Measurements from ENCODE around the gene KCNK4. TPM values are rescaled to one million over a fixed set of nuclear protein-coding genes. Genes with fewer than 3 reads are reported as not detected.

Gene KCNK4
- total and polyA plus RNA-seq, 2 donors (not counting 3 experiments of a cell fraction or from before 2014, with no cell fraction given), result 0.06 to 0.44 TPM

GRCh38 chr11:64331569-64332371 is 40.7 kb downstream of the KCNK4 start:
- no peak overlapping the region for H3K4me2 ChIP-seq (ENCODE audit: insufficient read depth, low read length)
- POLR2A ChIA-PET, result interaction anchor here (0.5 to 1.2 kb wide), 2 partner anchors 14 to 331 kb away, joined by 3 to 6 read pairs; partner anchors contain the start of genes PRDX5 and TRMT112
- FAIRE-seq, result peak; percentile 83

More at GRCh38 chr11:64331569-64332371, 40.7 kb downstream of the KCNK4 start:
- dilution Hi-C loops (cut with MboI; ENCODE audit: extremely low pct_ligation_motif_present, low sequenced_read_pairs), result no loop called here
- Histone ChIP-seq H3K9me1 (replicated peaks; ENCODE audit: control insufficient read depth, extremely low read depth, insufficient read depth, low read length) (no peaks in the 10 kb centered on the region), H3K4me3 (replicated peaks in 1 of 3; ENCODE audit: insufficient read depth in 1 of 3, low read depth in 1 of 3, low read length in 3 of 3) (no peak overlapping the region), H4K20me1 (replicated peaks; ENCODE audit: control insufficient read depth, extremely low read depth, insufficient read depth, low read length) (no peaks in the 10 kb centered on the region), H3K79me2 (ENCODE audit: control insufficient read depth, insufficient read depth, low read length) (no peaks in the 10 kb centered on the region), H3K4me1 (ENCODE audit: control insufficient read depth, extremely low read depth, insufficient read depth, low read length) (peaks cover 3% of the 10 kb centered on the region), H3K9me3 (replicated peaks; ENCODE audit: control insufficient read depth, insufficient read depth, low read length) (no peaks in the 10 kb centered on the region), H3K27ac (ENCODE audit: insufficient read depth, low read depth, low read length) (no peak overlapping the region), H3K36me3 (ENCODE audit: control insufficient read depth in 2 of 2, extremely low read depth in 1 of 2, insufficient read depth in 2 of 2, low read length in 2 of 2) (no peaks in the 10 kb centered on the region), H3K27me3 (ENCODE audit: control insufficient read depth in 2 of 2, insufficient read depth in 2 of 2, low read length in 2 of 2) (no peaks in the 10 kb centered on the region), H2AFZ (ENCODE audit: low read depth, low read length) (peak overlapping the region; percentile 8), H3K9ac (replicated peaks; ENCODE audit: extremely low read depth, insufficient read depth, low read length) (no peak overlapping the region)
- peak; percentile 64 to 82 for TF ChIP-seq CTCF (IDR thresholded peaks at IDR 0.05; ENCODE audit: extremely low read depth in 1 of 2, insufficient read depth in 1 of 2, low read depth in 1 of 2, low read length in 2 of 2)
- TF ChIP-seq POLR2A (IDR thresholded peaks at IDR 0.05; ENCODE audit: low read depth, low read length), result no peak
- peak; percentile 33 for TF ChIP-seq MAX (IDR thresholded peaks at IDR 0.05; ENCODE audit: insufficient read depth, insufficient read length)
- peak; percentile 27 for TF ChIP-seq POLR2AphosphoS5 (IDR thresholded peaks at IDR 0.05; ENCODE audit: insufficient read depth, low read depth, low read length)
- no peak for TF ChIP-seq EZH2 (IDR thresholded peaks at IDR 0.05; ENCODE audit: borderline replicate concordance, low read depth, low read length, severe bottlenecking)
- no peak for TF ChIP-seq GATA2 (IDR thresholded peaks at IDR 0.05; ENCODE audit: insufficient read depth, insufficient read length, low read depth, low read length)
- no peak for TF ChIP-seq JUN (IDR thresholded peaks at IDR 0.05; ENCODE audit: borderline replicate concordance, insufficient read depth, insufficient read length, low read depth)
- peak; percentile 32 for TF ChIP-seq FOS (IDR thresholded peaks at IDR 0.05; ENCODE audit: borderline replicate concordance, insufficient read depth, low read length)
- no peak for TF ChIP-seq MYC (IDR thresholded peaks at IDR 0.05; ENCODE audit: low read depth, low read length)
- CTCF ChIA-PET, result interaction anchor here (0.6 to 5.4 kb wide), 21 partner anchors 9 to 146 kb away, joined by 3 to 71 read pairs (median 5); partner anchors contain the start of genes BAD, CATSPERZ, CCDC88B and ESRRA
- no TSS peak for BruUV-seq (replicated peaks)
- intact Hi-C loops (cut with micrococcal nuclease), result loop anchor here (2.0 kb wide), 1 partner anchor 13 kb away; the partner anchor contains the start of gene PRDX5
- DNase-seq (ENCODE audit: low read depth, low spot score), result peak; percentile 74

All from endothelial cell of umbilical vein (primary cell).